Activated T-helper 17 cell treated with anti-CD3 and anti-CD28 coated beads, Interleukin-2, amount 50 U/mL, for 72 hours (primary cell): Measurements from ENCODE around the gene PLD1. TPM values are rescaled to one million over a fixed set of nuclear protein-coding genes. Genes with fewer than 3 reads are reported as not detected.
"Not testable (repeated sequence)": the region's sequence is repeated elsewhere in the genome, so short reads cannot be mapped to it uniquely, and the experiment has no call there.

Source experiments
- ATAC-seq: fragments of 150-1000 bp; cut with Tn5 transposase; replicated peaks from 2 replicates; pipeline ENCODE4 v1.10.0; 2021; ENCODE audit warnings: mild to moderate bottlenecking, moderate library complexity
- H3K27ac Mint-ChIP-seq: one replicate; pipeline ENCODE4 v1.8.0; 2022; ENCODE audit warnings: mixed read lengths
- H3K27me3 Mint-ChIP-seq: one replicate; pipeline ENCODE4 v1.8.0; 2022; ENCODE audit warnings: mixed read lengths
- H3K36me3 Mint-ChIP-seq: one replicate; pipeline ENCODE4 v1.8.0; 2022; ENCODE audit warnings: low read depth, mild to moderate bottlenecking, mixed read lengths
- H3K4me1 Mint-ChIP-seq: one replicate; pipeline ENCODE4 v1.8.0; 2022; ENCODE audit warnings: mixed read lengths
- H3K4me3 Mint-ChIP-seq: one replicate; pipeline ENCODE4 v1.8.0; 2022; ENCODE audit warnings: mild to moderate bottlenecking, mixed read lengths
- H3K9me3 Mint-ChIP-seq: one replicate; pipeline ENCODE4 v1.8.0; 2022; ENCODE audit warnings: mixed read lengths
- total RNA-seq, 2 donors: library from RNA; stranded (reverse); gene quantifications; one replicate each; pipeline ENCODE4 v1.2.3, GENCODE V29; 2022

Gene PLD1
- total RNA-seq, 2 donors from 2014 or later, result 2.5 to 10.6 TPM

DNA sequence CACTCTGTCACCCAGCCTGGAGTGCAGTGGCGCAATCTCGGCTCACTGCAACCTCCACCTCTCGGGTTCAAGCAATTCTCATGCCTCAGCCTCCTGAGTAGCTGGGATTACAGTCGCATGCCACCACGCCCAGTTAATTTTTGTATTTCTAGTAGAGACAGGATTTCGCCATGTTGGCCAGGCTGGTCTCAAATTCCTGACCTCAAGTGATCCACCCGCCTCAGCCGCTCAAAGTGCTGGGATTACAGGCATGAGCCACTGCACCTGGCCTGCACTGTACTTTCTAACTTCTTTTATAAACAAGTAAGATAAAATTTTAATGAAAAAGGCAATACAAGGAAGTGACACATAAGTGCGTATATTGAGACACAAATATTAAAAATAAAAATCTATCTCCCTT, 117.7 kb downstream of the PLD1 start:
- not testable (repeated sequence) for H3K4me1 Mint-ChIP-seq, ATAC-seq, H3K4me3 Mint-ChIP-seq

DNA sequence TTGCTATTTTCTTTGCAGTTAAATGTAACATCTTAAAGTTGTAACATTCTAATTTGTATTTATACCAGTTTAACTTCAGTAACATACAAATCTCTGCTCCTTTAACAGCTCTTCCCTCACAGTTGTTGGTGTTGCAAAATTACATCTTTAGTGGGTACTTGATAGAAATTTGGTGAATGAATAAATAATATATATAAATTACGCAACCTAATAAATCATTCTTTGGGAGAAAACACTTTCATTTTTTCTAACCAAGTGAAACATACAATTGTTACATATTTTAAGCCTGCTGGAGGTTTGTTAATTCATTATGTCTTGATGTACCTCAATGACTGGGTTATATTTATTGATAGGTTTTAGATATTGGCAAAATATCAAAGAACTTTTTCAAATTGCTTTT, 118.8 kb downstream of the PLD1 start:
- Mint-ChIP-seq H3K4me3 (no peak overlapping the region), H3K4me1 (peaks cover 6% of the 10 kb centered on the region), H3K9me3 (no peaks in the 10 kb centered on the region), H3K27ac (no peak overlapping the region), H3K36me3 (no peaks in the 10 kb centered on the region), H3K27me3 (no peaks in the 10 kb centered on the region)
- no peak for ATAC-seq

More for the DNA sequence above, 117.7 kb downstream of the PLD1 start:
- H3K27ac Mint-ChIP-seq, H3K27me3 Mint-ChIP-seq, H3K36me3 Mint-ChIP-seq, H3K9me3 Mint-ChIP-seq: not testable (repeated sequence)

DNA sequence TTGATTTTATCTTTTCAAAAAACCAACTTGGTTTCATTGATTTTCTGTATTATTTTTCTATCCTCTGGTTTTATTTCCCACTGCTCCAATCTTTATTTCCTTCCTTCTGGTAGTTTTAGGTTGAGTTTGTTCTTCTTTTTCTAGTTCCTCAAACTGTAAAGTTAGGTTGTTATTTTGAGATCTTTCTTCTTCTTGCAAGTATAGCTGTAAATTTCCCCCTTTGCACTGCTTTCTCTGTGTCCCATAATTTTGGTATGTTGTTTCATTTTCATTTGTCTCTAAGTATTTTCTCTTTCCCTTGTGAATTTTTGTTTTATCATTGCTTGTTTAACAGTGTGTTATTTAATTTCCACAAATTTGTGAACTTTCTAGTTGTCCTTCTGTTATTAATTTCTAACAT, 120.0 kb downstream of the PLD1 start:
- Mint-ChIP-seq H3K4me3 (peak overlapping the region; percentile 37), H3K27ac (peak overlapping the region; percentile 21), H3K9me3 (no peaks in the 10 kb centered on the region), H3K36me3 (no peaks in the 10 kb centered on the region), H3K27me3 (no peaks in the 10 kb centered on the region), H3K4me1 (peaks cover 6% of the 10 kb centered on the region)
- no peak for ATAC-seq

GRCh38 chr3:171688593-171688992, 121.7 kb downstream of the PLD1 start:
- H3K27ac Mint-ChIP-seq, result no peak overlapping the region
- no peaks in the 10 kb centered on the region for H3K27me3 Mint-ChIP-seq
- peaks cover 6% of the 10 kb centered on the region for H3K4me1 Mint-ChIP-seq
- no peak overlapping the region for H3K4me3 Mint-ChIP-seq
- no peaks in the 10 kb centered on the region for H3K9me3 Mint-ChIP-seq
- no peak for ATAC-seq
- H3K36me3 Mint-ChIP-seq, result no peaks in the 10 kb centered on the region

GRCh38 chr3:171688002-171688401, 122.3 kb downstream of the PLD1 start:
- Mint-ChIP-seq H3K4me3 (no peak overlapping the region), H3K4me1 (peaks cover 6% of the 10 kb centered on the region), H3K27me3 (no peaks in the 10 kb centered on the region), H3K9me3 (no peaks in the 10 kb centered on the region), H3K27ac (no peak overlapping the region), H3K36me3 (no peaks in the 10 kb centered on the region)
- ATAC-seq, result no peak

DNA sequence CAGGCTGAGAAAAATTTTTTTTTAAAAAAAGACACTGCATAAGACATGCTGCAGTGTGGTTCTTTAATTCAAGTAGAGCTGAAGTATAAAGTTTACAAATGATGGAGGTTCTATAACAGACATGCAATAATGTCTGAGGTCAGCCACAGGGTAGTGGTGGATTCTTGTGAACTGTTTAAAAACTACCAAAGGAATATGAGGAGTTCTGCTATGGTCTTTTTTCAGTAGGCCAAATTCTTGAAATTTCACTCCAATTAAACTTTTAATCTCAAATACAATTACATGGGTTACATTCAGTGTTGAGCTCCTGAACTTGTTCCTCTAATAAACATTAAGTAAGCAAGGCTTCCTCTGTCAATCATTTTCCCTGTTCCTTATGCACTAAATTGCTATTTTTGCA, 122.7 kb downstream of the PLD1 start:
- no peaks in the 10 kb centered on the region for H3K36me3 Mint-ChIP-seq
- H3K27ac Mint-ChIP-seq, result no peak overlapping the region
- no peak for ATAC-seq
- H3K4me1 Mint-ChIP-seq, result peaks cover 6% of the 10 kb centered on the region
- H3K9me3 Mint-ChIP-seq, result no peaks in the 10 kb centered on the region
- no peak overlapping the region for H3K4me3 Mint-ChIP-seq
- H3K27me3 Mint-ChIP-seq, result no peaks in the 10 kb centered on the region

GRCh38 chr3:171687064-171687463, 123.2 kb downstream of the PLD1 start:
- Mint-ChIP-seq H3K4me3 (no peak overlapping the region), H3K4me1 (peaks cover 6% of the 10 kb centered on the region), H3K27me3 (no peaks in the 10 kb centered on the region), H3K27ac (no peak overlapping the region), H3K36me3 (no peaks in the 10 kb centered on the region), H3K9me3 (no peaks in the 10 kb centered on the region)
- no peak for ATAC-seq

- H3K4me1 Mint-ChIP-seq, result peaks cover 4% of the 10 kb centered on the region
- no peak for ATAC-seq
- H3K27me3 Mint-ChIP-seq, result no peaks in the 10 kb centered on the region
- H3K36me3 Mint-ChIP-seq, result no peaks in the 10 kb centered on the region
- H3K4me3 Mint-ChIP-seq, result no peak overlapping the region
- no peak overlapping the region for H3K27ac Mint-ChIP-seq
- H3K9me3 Mint-ChIP-seq, result no peaks in the 10 kb centered on the region
Observed at GRCh38 chr3:171685116-171685895, 125.0 kb downstream of the PLD1 start.

DNA sequence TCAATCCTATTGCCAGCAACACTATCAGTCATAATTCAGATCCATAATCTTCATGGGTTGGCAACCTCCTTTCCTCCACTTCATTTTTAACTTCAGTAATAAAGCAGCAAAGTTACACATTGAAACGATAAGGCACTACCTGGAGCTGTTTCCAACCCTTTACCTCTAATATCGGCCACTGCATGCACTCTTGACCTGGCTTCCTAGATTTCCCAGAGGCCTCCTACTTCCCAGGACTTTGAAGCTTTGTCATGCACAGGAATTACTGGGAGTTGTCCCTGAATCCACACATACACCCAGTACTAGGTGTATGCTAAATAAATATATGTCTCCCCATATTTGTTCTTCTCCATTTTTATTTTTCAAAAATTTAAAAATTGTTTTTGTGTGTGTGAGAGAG, 126.1 kb downstream of the PLD1 start:
- Mint-ChIP-seq H3K9me3 (no peaks in the 10 kb centered on the region), H3K36me3 (no peaks in the 10 kb centered on the region), H3K4me1 (no peaks in the 10 kb centered on the region), H3K27ac (no peak overlapping the region), H3K4me3 (no peak overlapping the region), H3K27me3 (no peaks in the 10 kb centered on the region)
- no peak for ATAC-seq

GRCh38 chr3:171682743-171683142, 127.5 kb downstream of the PLD1 start:
- Mint-ChIP-seq H3K9me3 (no peaks in the 10 kb centered on the region), H3K4me1 (no peaks in the 10 kb centered on the region), H3K36me3 (no peaks in the 10 kb centered on the region), H3K27me3 (no peaks in the 10 kb centered on the region), H3K27ac (no peak overlapping the region), H3K4me3 (no peak overlapping the region)
- ATAC-seq, result no peak

DNA sequence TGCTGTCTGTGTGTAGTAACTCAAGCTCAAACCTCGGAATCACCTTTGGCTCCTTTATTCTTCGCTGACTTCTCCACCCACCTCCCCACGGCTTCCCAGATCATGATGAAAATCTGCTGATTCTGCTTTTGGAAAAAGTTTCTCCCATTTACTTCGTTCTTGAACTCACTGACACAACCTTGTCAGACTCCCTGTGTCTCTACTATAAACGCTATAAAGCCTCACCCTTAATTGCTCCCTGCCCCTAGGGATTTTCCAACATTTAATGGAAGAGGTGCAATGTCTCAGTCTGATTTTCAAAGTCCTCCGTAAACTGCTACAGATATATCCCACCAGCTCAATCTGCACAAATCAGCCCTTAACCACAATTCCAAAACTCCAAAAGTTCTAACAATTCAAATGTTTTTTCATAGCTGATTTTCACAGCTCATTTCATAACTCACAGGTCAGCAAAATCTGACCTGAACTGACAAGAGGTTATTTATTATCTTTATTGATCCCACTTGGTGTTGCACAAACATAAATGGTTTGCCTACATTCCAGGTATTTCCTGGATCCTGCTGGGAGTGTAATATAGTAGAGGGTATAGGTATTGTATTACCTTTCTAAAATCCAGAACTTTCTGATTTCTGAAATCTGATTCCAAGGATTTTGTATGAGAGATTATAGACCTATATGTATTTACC, 129.4 kb downstream of the PLD1 start:
- H3K36me3 Mint-ChIP-seq, result no peaks in the 10 kb centered on the region
- H3K4me1 Mint-ChIP-seq, result no peaks in the 10 kb centered on the region
- H3K27ac Mint-ChIP-seq, result no peak overlapping the region
- H3K4me3 Mint-ChIP-seq, result no peak overlapping the region
- H3K27me3 Mint-ChIP-seq, result no peaks in the 10 kb centered on the region
- ATAC-seq, result no peak
- no peaks in the 10 kb centered on the region for H3K9me3 Mint-ChIP-seq

- ATAC-seq, result no peak
- Mint-ChIP-seq H3K27ac (no peak overlapping the region), H3K27me3 (no peaks in the 10 kb centered on the region), H3K4me1 (no peaks in the 10 kb centered on the region), H3K36me3 (no peaks in the 10 kb centered on the region), H3K4me3 (no peak overlapping the region), H3K9me3 (no peaks in the 10 kb centered on the region)
Observed at GRCh38 chr3:171678971-171679492, 131.3 kb downstream of the PLD1 start.

- H3K27me3 Mint-ChIP-seq, result no peaks in the 10 kb centered on the region
- H3K4me1 Mint-ChIP-seq, result no peaks in the 10 kb centered on the region
- ATAC-seq, result no peak
- H3K36me3 Mint-ChIP-seq, result no peaks in the 10 kb centered on the region
- no peaks in the 10 kb centered on the region for H3K9me3 Mint-ChIP-seq
- no peak overlapping the region for H3K4me3 Mint-ChIP-seq
- H3K27ac Mint-ChIP-seq, result no peak overlapping the region
Observed at GRCh38 chr3:171677706-171678105, 132.6 kb downstream of the PLD1 start.

- Mint-ChIP-seq H3K9me3 (no peaks in the 10 kb centered on the region), H3K27me3 (no peaks in the 10 kb centered on the region), H3K4me1 (no peaks in the 10 kb centered on the region), H3K4me3 (no peak overlapping the region), H3K36me3 (no peaks in the 10 kb centered on the region), H3K27ac (no peak overlapping the region)
- ATAC-seq, result no peak
Observed at GRCh38 chr3:171676601-171677175, 133.6 kb downstream of the PLD1 start.

DNA sequence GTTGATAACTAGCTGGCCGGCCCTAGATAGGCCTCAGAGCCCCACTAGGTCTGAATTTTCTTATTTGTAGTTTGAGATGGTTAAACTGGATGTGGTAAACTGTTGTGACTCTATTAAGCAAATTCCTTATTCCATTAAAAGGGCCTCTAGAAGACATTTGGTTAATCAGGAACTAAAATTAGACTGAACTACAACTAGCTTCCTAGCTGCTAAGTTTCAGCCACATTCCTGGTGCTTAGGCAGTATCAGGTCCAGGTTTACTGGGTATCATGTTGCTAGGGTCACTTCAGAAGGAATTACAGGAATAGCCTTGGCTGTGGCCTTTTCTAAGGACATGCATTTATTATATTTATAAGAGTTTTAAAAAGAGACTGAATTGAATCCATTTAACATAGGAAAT, 136.3 kb downstream of the PLD1 start:
- H3K27ac Mint-ChIP-seq, result no peak overlapping the region

More for the DNA sequence above, 136.3 kb downstream of the PLD1 start:
- ATAC-seq, result no peak
- Mint-ChIP-seq H3K36me3 (no peaks in the 10 kb centered on the region), H3K27me3 (no peaks in the 10 kb centered on the region), H3K4me1 (no peaks in the 10 kb centered on the region), H3K9me3 (no peaks in the 10 kb centered on the region), H3K4me3 (no peak overlapping the region)
